H9 (cell line): ENCODE data around the gene KIF23. TPM values are rescaled to one million over a fixed set of nuclear protein-coding genes. Genes with fewer than 3 reads are reported as not detected.

ENCODE experiments used
- DNase-seq: peaks from one replicate; pipeline ENCODE4 v3.0.0-alpha.2; 2017
- H2AFZ ChIP-seq: one replicate; pipeline ENCODE4 v1.6.1; 2013; ENCODE audit warnings: mild to moderate bottlenecking, low read length, control low read depth, moderate library complexity
- H2AK5ac ChIP-seq: 2 replicates; pipeline ENCODE4 v1.6.1; 2013; ENCODE audit warnings: low read length, control low read depth, mixed read lengths; ENCODE audit not compliant: insufficient read length
- H2BK120ac ChIP-seq: one replicate; pipeline ENCODE4 v1.6.1; 2013; ENCODE audit warnings: low read depth, mild to moderate bottlenecking, low read length, control low read depth, inconsistent platforms; ENCODE audit not compliant: poor library complexity, severe bottlenecking
- H2BK12ac ChIP-seq: 2 replicates; pipeline ENCODE4 v1.6.1; 2013; ENCODE audit warnings: low read length, control low read depth, mixed read lengths, low read depth; ENCODE audit not compliant: insufficient read length
- H2BK15ac ChIP-seq: 2 replicates; pipeline ENCODE4 v1.6.1; 2013; ENCODE audit warnings: low read depth, low read length, control low read depth
- H2BK20ac ChIP-seq: one replicate; pipeline ENCODE4 v1.6.1; 2013; ENCODE audit warnings: low read depth, mild to moderate bottlenecking, low read length, control low read depth, inconsistent platforms; ENCODE audit not compliant: poor library complexity, severe bottlenecking
- H2BK5ac ChIP-seq: 2 replicates; pipeline ENCODE4 v1.6.1; 2013; ENCODE audit warnings: low read length, control low read depth, mixed read lengths; ENCODE audit not compliant: insufficient read length
- H3K14ac ChIP-seq: 2 replicates; pipeline ENCODE4 v1.6.1; 2013; ENCODE audit warnings: low read length, control low read depth; ENCODE audit not compliant: insufficient read depth
- H3K18ac ChIP-seq: 2 replicates; pipeline ENCODE4 v1.6.1; 2013; ENCODE audit warnings: low read depth, mild to moderate bottlenecking, mixed read lengths, low read length, control low read depth; ENCODE audit not compliant: insufficient read length
- H3K23ac ChIP-seq: 2 replicates; pipeline ENCODE4 v1.6.1; 2013; ENCODE audit warnings: low read length, control low read depth, mixed read lengths, low read depth; ENCODE audit not compliant: insufficient read length
- H3K23me2 ChIP-seq: 2 replicates; pipeline ENCODE4 v1.6.1; 2013; ENCODE audit warnings: low read depth, mild to moderate bottlenecking, mixed read lengths, low read length, control low read depth; ENCODE audit not compliant: insufficient read length, poor library complexity, severe bottlenecking
- H3K27ac ChIP-seq: 2 replicates; pipeline ENCODE4 v1.5.1; 2013; ENCODE audit warnings: low read length, control low read depth, mixed read lengths, low read depth; ENCODE audit not compliant: insufficient read length
- H3K27me3 ChIP-seq: 2 replicates; pipeline ENCODE4 v1.6.1; 2013; ENCODE audit warnings: low read length, control low read depth, inconsistent platforms; ENCODE audit not compliant: insufficient read depth
- H3K4ac ChIP-seq: 2 replicates; pipeline ENCODE4 v1.6.1; 2013; ENCODE audit warnings: low read depth, mild to moderate bottlenecking, control low read depth, inconsistent platforms, low read length, moderate library complexity
- H3K4me1 ChIP-seq: 2 replicates; pipeline ENCODE4 v1.6.1; 2013; ENCODE audit warnings: low read length, control low read depth, inconsistent platforms; ENCODE audit not compliant: insufficient read depth
- H3K4me2 ChIP-seq: 2 replicates; pipeline ENCODE4 v1.6.1; 2013; ENCODE audit warnings: low read length, control low read depth, mixed read lengths; ENCODE audit not compliant: insufficient read length, insufficient read depth
- H3K56ac ChIP-seq: 2 replicates; pipeline ENCODE4 v1.6.1; 2013; ENCODE audit warnings: low read depth, mild to moderate bottlenecking, mixed read lengths, low read length, control low read depth; ENCODE audit not compliant: insufficient read length
- H3K79me1 ChIP-seq: 2 replicates; pipeline ENCODE4 v1.6.1; 2013; ENCODE audit warnings: low read depth, mild to moderate bottlenecking, moderate library complexity, low read length, control low read depth, inconsistent platforms; ENCODE audit not compliant: insufficient read depth, poor library complexity, severe bottlenecking
- H3K79me2 ChIP-seq: 2 replicates; pipeline ENCODE4 v1.6.1; 2013; ENCODE audit warnings: low read length, control low read depth, inconsistent platforms; ENCODE audit not compliant: insufficient read depth
- H3K9ac ChIP-seq: 2 replicates; pipeline ENCODE4 v1.6.1; 2013; ENCODE audit warnings: low read length, control low read depth, mixed read lengths; ENCODE audit not compliant: insufficient read length; ENCODE audit errors: extremely low read depth
- H3K9me3 ChIP-seq: one replicate; pipeline ENCODE4 v1.6.1; 2013; ENCODE audit warnings: low read depth, low read length, inconsistent platforms; ENCODE audit not compliant: control insufficient read depth
- H3T11ph ChIP-seq: one replicate; pipeline ENCODE4 v1.6.1; 2013; ENCODE audit warnings: mild to moderate bottlenecking, low read length, control low read depth, inconsistent platforms
- H4K20me1 ChIP-seq: one replicate; pipeline ENCODE4 v1.6.1; 2013; ENCODE audit not compliant: control insufficient read depth, insufficient read length, insufficient read depth
- H4K5ac ChIP-seq: 2 replicates; pipeline ENCODE4 v1.6.1; 2013; ENCODE audit warnings: low read depth, mild to moderate bottlenecking, mixed read lengths, low read length, control low read depth; ENCODE audit not compliant: insufficient read length
- H4K8ac ChIP-seq: replicated peaks from 2 replicates; pipeline ENCODE4 v1.6.1; 2013; ENCODE audit warnings: low read length, control low read depth, mixed read lengths, low read depth; ENCODE audit not compliant: insufficient read length
- H4K91ac ChIP-seq: 2 replicates; pipeline ENCODE4 v1.6.1; 2013; ENCODE audit warnings: low read depth, mild to moderate bottlenecking, moderate library complexity, mixed read lengths, low read length, control low read depth; ENCODE audit not compliant: insufficient read length
- H3K27ac Mint-ChIP-seq, 3 experiments: 2 replicates in 2 of 3; 3 replicates in 1 of 3; pipeline ENCODE4 v1.8.0; 2020 to 2021; ENCODE audit warnings: mixed read lengths in 3 of 3, mild to moderate bottlenecking in 1 of 3, moderate library complexity in 1 of 3
- H3K27me3 Mint-ChIP-seq: 2 replicates; pipeline ENCODE4 v1.8.0; 2021; ENCODE audit warnings: low read depth, mild to moderate bottlenecking, moderate library complexity, mixed read lengths
- H3K36me3 Mint-ChIP-seq, 3 experiments: 2 replicates in 2 of 3; 3 replicates in 1 of 3; pipeline ENCODE4 v1.8.0; 2020 to 2021; ENCODE audit warnings: low read depth in 3 of 3, mixed read lengths in 3 of 3; ENCODE audit not compliant: insufficient read depth in 1 of 3
- H3K4me1 Mint-ChIP-seq, 2 experiments: 2 replicates each; pipeline ENCODE4 v1.8.0; 2020; ENCODE audit warnings: mixed read lengths in 2 of 2
- H3K4me3 Mint-ChIP-seq, 2 experiments: 2 replicates in 1 of 2; 3 replicates in 1 of 2; pipeline ENCODE4 v1.8.0; 2020 to 2021; ENCODE audit warnings: mild to moderate bottlenecking in 2 of 2, mixed read lengths in 2 of 2, moderate library complexity in 1 of 2
- H3K9me3 Mint-ChIP-seq, 2 experiments: 2 replicates in 1 of 2; 3 replicates in 1 of 2; pipeline ENCODE4 v1.8.0; 2020; ENCODE audit warnings: mild to moderate bottlenecking in 2 of 2, mixed read lengths in 2 of 2, moderate library complexity in 1 of 2
- CTCF ChIP-seq: fragments of 200-600 bp; sonication (generic); conservative IDR thresholded peaks from 3 replicates; pipeline ENCODE4 v1.8.0; 2021; ENCODE audit warnings: antibody characterized with exemption, mild to moderate bottlenecking
- WGBS: extraction: QIAGEN DNeasy Blood & Tissue Kit; methylation state at CpG from one replicate; pipeline ENCODE4 v1.1.7; 2013; ENCODE audit warnings: missing lambda C conversion rate, low lambda C conversion rate, mixed read lengths; ENCODE audit not compliant: insufficient read length; ENCODE audit errors: extremely low coverage; 5-methylcytosine and 5-hydroxymethylcytosine counted together
- total RNA-seq: library from RNA; stranded (reverse); gene quantifications from 2 replicates; pipeline ENCODE4 v1.2.1, GENCODE V29; 2021

KIF23 gene
- total RNA-seq, 1 experiment from 2014 or later, result 55.4 TPM

GRCh38 chr15:69489073-69489571, 75.0 kb downstream of the KIF23 start:
- H4K8ac ChIP-seq, result no peak overlapping the region
- no peaks in the 10 kb centered on the region for H3K9me3 ChIP-seq
- H4K5ac ChIP-seq, result no peak overlapping the region
- H3K9ac ChIP-seq, result no peak overlapping the region
- no peak overlapping the region for H3K4me2 ChIP-seq
- no peaks in the 10 kb centered on the region for H3K4me1 ChIP-seq
- no CpG with 5 or more reads among the region's 3 CpGs for WGBS
- no peak overlapping the region for H2BK120ac ChIP-seq
- H3K23me2 ChIP-seq, result no peaks in the 10 kb centered on the region
- H3K4ac ChIP-seq, result no peak overlapping the region
- no peak overlapping the region for H3T11ph ChIP-seq
- no peak for DNase-seq
- H3K4me3 Mint-ChIP-seq, result no peak overlapping the region; a peak in 1 of 5 replicates
- no peak overlapping the region for H3K56ac ChIP-seq
- H2AK5ac ChIP-seq, result no peak overlapping the region
- no peak overlapping the region; a peak in 1 of 7 replicates for H3K27ac Mint-ChIP-seq
- no peaks in the 10 kb centered on the region for H3K27me3 ChIP-seq
- H3K23ac ChIP-seq, result no peak overlapping the region
- no peaks in the 10 kb centered on the region for H3K79me1 ChIP-seq
- H4K20me1 ChIP-seq, result no peaks in the 10 kb centered on the region
- no peaks in the 10 kb centered on the region for H3K79me2 ChIP-seq
- no peaks in the 10 kb centered on the region for H3K4me1 Mint-ChIP-seq
- H3K27me3 Mint-ChIP-seq, result peaks cover 12% of the 10 kb centered on the region
- no peak overlapping the region for H2BK20ac ChIP-seq
- H3K27ac ChIP-seq, result no peak overlapping the region
- H3K36me3 Mint-ChIP-seq, result peaks cover 2 to 5% (median 4%) of the 10 kb centered on the region in 3 experiments; a peak in 2 of 7 replicates
- H3K14ac ChIP-seq, result no peak overlapping the region
- H2BK12ac ChIP-seq, result no peak overlapping the region
- H2BK15ac ChIP-seq, result no peak overlapping the region
- TF ChIP-seq CTCF, result no peak
- no peak overlapping the region for H2AFZ ChIP-seq
- no peak overlapping the region for H3K18ac ChIP-seq
- no peak overlapping the region for H2BK5ac ChIP-seq
- H4K91ac ChIP-seq, result no peak overlapping the region
- H3K9me3 Mint-ChIP-seq, result peaks cover 3 to 6% of the 10 kb centered on the region in 2 experiments; a peak in 4 of 5 replicates
